HCT116 (cell line): ENCODE measurements around the gene SUGCT.

Experiments
- ELF1 ChIP-seq: IDR thresholded peaks from 2 replicates; pipeline ENCODE4 v1.6.1; 2012; ENCODE audit warnings: low read depth, borderline replicate concordance
- EZH2 ChIP-seq: fragments of 200-600 bp; sonication (generic); IDR thresholded peaks from 2 replicates; pipeline ENCODE4 v1.6.1; 2017; ENCODE audit warnings: antibody characterized with exemption, mixed run types
- POLR2AphosphoS5 ChIP-seq: IDR thresholded peaks from 2 replicates; pipeline ENCODE4 v1.6.1; 2011; ENCODE audit warnings: mild to moderate bottlenecking, low read depth, low read length, moderate library complexity

GRCh38 chr7:40549372-40550039 is 414.7 kb downstream of the SUGCT start:
- TF ChIP-seq ELF1 (no peak), POLR2AphosphoS5 (no peak), EZH2 (no peak)
